Colonic mucosa (tissue), 4 donors: Measurements from ENCODE around the gene PIK3AP1. TPM values are rescaled to one million over a fixed set of nuclear protein-coding genes. Genes with fewer than 3 reads are reported as not detected.

ENCODE experiments used
- DNase-seq: peaks from one replicate; pipeline ENCODE4 v3.0.0-alpha.2; 2020
- H3K27ac ChIP-seq: fragments of 200-600 bp; one replicate; pipeline ENCODE4 v1.8.0; 2021
- H3K27me3 ChIP-seq: fragments of 200-600 bp; one replicate; pipeline ENCODE4 v1.8.0; 2021
- H3K36me3 ChIP-seq: fragments of 200-600 bp; one replicate; pipeline ENCODE4 v1.8.0; 2021
- H3K4me1 ChIP-seq: fragments of 200-600 bp; one replicate; pipeline ENCODE4 v1.8.0; 2021; ENCODE audit warnings: mild to moderate bottlenecking
- H3K4me3 ChIP-seq: fragments of 200-600 bp; one replicate; pipeline ENCODE4 v1.8.0; 2021
- H3K9ac ChIP-seq, 2 donors: one replicate each; pipeline ENCODE4 v1.7.0; 2013; ENCODE audit warnings: control low read depth in 2 of 2, low read depth in 2 of 2, low read length in 2 of 2
- H3K9me3 ChIP-seq: fragments of 200-600 bp; one replicate; pipeline ENCODE4 v1.8.0; 2021
- CTCF ChIP-seq: fragments of 200-600 bp; IDR thresholded peaks from one replicate; pipeline ENCODE4 v1.8.0; 2022; ENCODE audit warnings: antibody characterized with exemption, mild to moderate bottlenecking
- intact Hi-C: fragments of 100-400 bp; cut with DNase I; formaldehyde crosslinking; loops from one replicate; pipeline ENCODE4 v1.14.1; 2022
- total RNA-seq, 2 donors: library from RNA; stranded (reverse); fragmentation: NEBNext Ultra II Directional in 1 of 2; extraction: Animal tissue kit (Norgen Biotek cat#: 25700) in 1 of 2; gene quantifications; one replicate each; pipeline ENCODE4 v1.2.1, GENCODE V29; 2021
- donor health status: healthy.
- donor health status: DM: no; HTN: no; CAD: no.
- donor health status: DM: no; HTN: no; CAD: no.

Gene PIK3AP1
- total RNA-seq, 2 donors from 2014 or later = 10.9 to 12.4 TPM

DNA sequence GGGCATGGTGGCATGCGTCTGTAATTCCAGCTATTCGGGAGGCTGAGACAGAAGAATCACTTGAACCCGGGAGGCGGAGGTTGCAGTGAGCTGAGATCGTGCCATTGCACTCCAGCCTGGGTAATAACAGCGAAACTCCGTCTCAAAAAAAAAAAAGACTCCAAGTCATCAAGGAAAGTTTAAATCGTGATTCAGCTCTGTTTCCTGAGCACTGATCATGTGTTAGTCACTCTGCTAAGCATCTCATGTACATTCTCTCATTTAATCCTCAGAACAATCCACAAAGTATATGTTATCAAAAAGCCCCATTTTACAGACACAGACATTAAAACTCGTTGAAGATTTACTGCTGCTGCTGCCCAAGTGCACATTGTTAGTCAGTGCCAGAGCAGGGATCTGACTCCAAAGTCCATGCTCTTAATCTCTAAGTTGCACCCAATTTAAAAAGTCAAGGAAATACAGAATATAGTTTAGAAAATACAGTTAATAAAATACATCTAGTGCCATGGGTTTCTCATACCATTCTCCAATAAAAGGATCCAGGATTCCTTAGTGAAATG lies 6.2 kb downstream of the PIK3AP1 start:
- Histone ChIP-seq H3K9me3 (no peaks in the 10 kb centered on the region), H3K9ac (no peak overlapping the region), H3K27me3 (no peaks in the 10 kb centered on the region), H3K4me3 (no peak overlapping the region), H3K4me1 (no peaks in the 10 kb centered on the region), H3K27ac (no peak overlapping the region), H3K36me3 (no peaks in the 10 kb centered on the region)
- TF ChIP-seq CTCF = no peak
- DNase-seq = no peak
- intact Hi-C loops = loop anchor here (10.0 kb wide), 1 partner anchor 69 kb away; no protein-coding TSS in a partner anchor

GRCh38 chr10:96712662-96713271 lies 7.5 kb downstream of the PIK3AP1 start:
- intact Hi-C loops = loop anchor here (10.0 kb wide), 1 partner anchor 68 kb away; no protein-coding TSS in a partner anchor
- H3K4me1 ChIP-seq = no peaks in the 10 kb centered on the region

DNA sequence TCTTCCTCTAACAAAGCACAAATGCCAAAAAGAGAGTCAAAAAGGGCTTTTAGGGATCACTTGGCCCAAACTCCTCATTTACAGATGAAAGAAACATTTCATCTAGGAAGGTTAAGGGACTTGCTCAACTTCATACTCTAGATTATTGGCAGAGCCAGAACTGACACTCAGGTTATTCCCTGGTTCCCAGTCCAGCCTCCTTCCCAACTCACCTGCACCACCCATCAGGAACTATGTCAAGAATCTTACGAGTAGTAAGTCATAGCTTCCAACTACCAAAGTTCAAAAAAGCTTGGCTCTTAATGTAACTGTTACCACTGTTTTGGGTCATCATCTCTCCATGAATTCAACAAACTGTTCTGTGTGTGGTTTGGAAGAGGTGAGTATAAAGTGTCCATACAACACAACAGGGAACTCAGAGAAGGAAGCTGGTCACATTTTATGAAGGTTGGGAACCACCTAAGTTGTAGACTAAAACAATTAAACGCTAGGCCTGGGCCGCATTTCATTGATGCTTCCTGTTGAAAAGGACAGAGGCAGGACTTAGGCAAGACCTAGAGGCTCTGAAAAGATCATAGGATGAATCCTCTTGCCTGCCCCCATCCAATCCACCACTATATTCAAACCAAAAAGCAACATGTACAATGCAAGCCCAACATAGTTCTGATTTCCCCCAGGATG lies 9.1 kb downstream of the PIK3AP1 start:
- no peaks in the 10 kb centered on the region for H3K36me3 ChIP-seq
- H3K4me1 ChIP-seq = no peaks in the 10 kb centered on the region
- no peak for DNase-seq
- H3K9ac ChIP-seq = no peak overlapping the region
- intact Hi-C loops = loop anchor here (10.0 kb wide), 1 partner anchor 66 kb away; no protein-coding TSS in a partner anchor
- no peaks in the 10 kb centered on the region for H3K9me3 ChIP-seq
- TF ChIP-seq CTCF = no peak
- no peak overlapping the region for H3K4me3 ChIP-seq
- no peak overlapping the region for H3K27ac ChIP-seq
- no peaks in the 10 kb centered on the region for H3K27me3 ChIP-seq

More at GRCh38 chr10:96712662-96713271, 7.5 kb downstream of the PIK3AP1 start:
- H3K9me3 ChIP-seq = no peaks in the 10 kb centered on the region
- no peak for DNase-seq
- no peaks in the 10 kb centered on the region for H3K27me3 ChIP-seq
- H3K9ac ChIP-seq = no peak overlapping the region
- TF ChIP-seq CTCF = no peak
- H3K4me3 ChIP-seq = no peak overlapping the region
- no peak overlapping the region for H3K27ac ChIP-seq
- H3K36me3 ChIP-seq = no peaks in the 10 kb centered on the region

GRCh38 chr10:96709525-96709924 lies 10.8 kb downstream of the PIK3AP1 start:
- no peak overlapping the region for H3K4me3 ChIP-seq
- H3K27me3 ChIP-seq = no peaks in the 10 kb centered on the region
- intact Hi-C loops = no loop called here
- H3K27ac ChIP-seq = no peak overlapping the region
- H3K9ac ChIP-seq = no peak overlapping the region
- H3K36me3 ChIP-seq = no peaks in the 10 kb centered on the region
- TF ChIP-seq CTCF = no peak
- H3K9me3 ChIP-seq = no peaks in the 10 kb centered on the region
- no peaks in the 10 kb centered on the region for H3K4me1 ChIP-seq
- DNase-seq = no peak

GRCh38 chr10:96708996-96709395 lies 11.3 kb downstream of the PIK3AP1 start:
- H3K27ac ChIP-seq = no peak overlapping the region
- H3K9ac ChIP-seq = no peak overlapping the region
- TF ChIP-seq CTCF = no peak
- DNase-seq = no peak
- no peaks in the 10 kb centered on the region for H3K27me3 ChIP-seq
- no peak overlapping the region for H3K4me3 ChIP-seq
- H3K36me3 ChIP-seq = no peaks in the 10 kb centered on the region
- no peaks in the 10 kb centered on the region for H3K4me1 ChIP-seq
- intact Hi-C loops = no loop called here
- H3K9me3 ChIP-seq = no peaks in the 10 kb centered on the region
